H1 (cell line): Measurements from ENCODE around the gene OASL. TPM values are rescaled to one million over a fixed set of nuclear protein-coding genes. Genes with fewer than 3 reads are reported as not detected.

ENCODE experiments used
- CTCF ChIA-PET: fragments of 300-600 bp; sonication (Branson Sonifier 250); formaldehyde crosslinking; loops from one replicate; lab custom pipeline; 2021; ENCODE audit not compliant: partially characterized antibody; lab: Charles Lee
- POLR2A ChIA-PET: fragments of 300-600 bp; sonication (Branson Sonifier 250); formaldehyde crosslinking; loops from one replicate; lab custom pipeline; 2021; ENCODE audit warnings: inconsistent platforms; ENCODE audit not compliant: partially characterized antibody; lab: Charles Lee
- DNase-seq, 2 experiments: peaks; one replicate each; pipeline versions ENCODE4 v3.0.0 to v3.0.0-alpha.2; 2010 to 2022; ENCODE audit warnings: low spot score in 2 of 2, low read depth in 1 of 2, mixed read lengths in 1 of 2
- FAIRE-seq: peaks from 2 replicates; lab custom pipeline; 2011; peaks lifted over from hg19 to GRCh38; lab: Jason Lieb, UNC
- H2AFZ ChIP-seq: 2 replicates; pipeline ENCODE4 v1.8.1; 2012; ENCODE audit warnings: low read length, inconsistent platforms
- H2AK5ac ChIP-seq: 2 replicates; pipeline ENCODE4 v1.6.1; 2013; ENCODE audit warnings: low read depth, low read length
- H2BK120ac ChIP-seq: replicated peaks from 2 replicates; pipeline ENCODE3; 2013; ENCODE audit warnings: low read depth, low read length, inconsistent platforms
- H2BK12ac ChIP-seq: 2 replicates; pipeline ENCODE4 v1.6.1; 2013; ENCODE audit warnings: low read depth, low read length
- H2BK15ac ChIP-seq: 2 replicates; pipeline ENCODE4 v1.6.1; 2013; ENCODE audit warnings: low read length
- H2BK20ac ChIP-seq: 2 replicates; pipeline ENCODE4 v1.6.1; 2013; ENCODE audit warnings: low read length
- H2BK5ac ChIP-seq: 2 replicates; pipeline ENCODE4 v1.6.1; 2013; ENCODE audit warnings: low read depth, low read length
- H3K14ac ChIP-seq: 2 replicates; pipeline ENCODE4 v1.6.1; 2013; ENCODE audit warnings: inconsistent platforms; ENCODE audit not compliant: insufficient read length
- H3K18ac ChIP-seq: 2 replicates; pipeline ENCODE4 v1.6.1; 2013; ENCODE audit warnings: low read length; ENCODE audit errors: extremely low read depth
- H3K23ac ChIP-seq: 2 replicates; pipeline ENCODE4 v1.6.1; 2013; ENCODE audit warnings: inconsistent platforms; ENCODE audit not compliant: insufficient read length
- H3K23me2 ChIP-seq: 2 replicates; pipeline ENCODE4 v1.6.1; 2013; ENCODE audit warnings: low read depth, low read length
- H3K27ac ChIP-seq: 2 replicates; pipeline ENCODE4 v1.6.1; 2011; ENCODE audit warnings: low read depth, low read length, inconsistent platforms
- H3K27me3 ChIP-seq, 4 experiments: replicated peaks in 1 of 4; 1 replicate in 1 of 4; 2 replicates in 3 of 4; pipeline versions ENCODE4 v1.6.1 to v1.8.1; 2011 to 2013; ENCODE audit warnings: low read length in 3 of 4, mild to moderate bottlenecking in 3 of 4, inconsistent platforms in 2 of 4, mixed read lengths in 2 of 4, moderate library complexity in 1 of 4; ENCODE audit not compliant: control insufficient read depth in 3 of 4, insufficient read depth in 3 of 4; ENCODE audit errors: extremely low read depth in 1 of 4
- H3K36me3 ChIP-seq, 4 experiments: 2 replicates each; pipeline versions ENCODE4 v1.6.1 to v1.8.1; 2011 to 2013; ENCODE audit warnings: mild to moderate bottlenecking in 4 of 4, low read length in 3 of 4, moderate library complexity in 2 of 4, control low read depth in 1 of 4, inconsistent platforms in 1 of 4; ENCODE audit not compliant: insufficient read depth in 4 of 4, control insufficient read depth in 2 of 4
- H3K4ac ChIP-seq: replicated peaks from 2 replicates; pipeline ENCODE3; 2013; ENCODE audit warnings: low read length, low read depth, mixed read lengths, inconsistent platforms; ENCODE audit not compliant: insufficient read length
- H3K4me1 ChIP-seq, 4 experiments: replicated peaks in 1 of 4; 1 replicate in 1 of 4; 2 replicates in 3 of 4; pipeline versions ENCODE4 v1.6.1 to v1.8.1; 2011 to 2013; ENCODE audit warnings: low read length in 3 of 4, inconsistent platforms in 2 of 4, mixed read lengths in 1 of 4; ENCODE audit not compliant: insufficient read depth in 4 of 4, control insufficient read depth in 3 of 4
- H3K4me2 ChIP-seq, 2 experiments: 2 replicates each; pipeline versions ENCODE4 v1.6.1 to v1.8.1; 2011 to 2013; ENCODE audit warnings: low read depth in 2 of 2, low read length in 2 of 2, control low read depth in 1 of 2, inconsistent platforms in 1 of 2, mild to moderate bottlenecking in 1 of 2; ENCODE audit not compliant: insufficient read depth in 1 of 2
- H3K4me3 ChIP-seq, 4 experiments: fragments of 200-600, 300-600 bp in 1 of 4; sonication (generic), shearing (Covaris generic), sonication (Bioruptor Twin) in 1 of 4; 2 replicates each; pipeline versions ENCODE4 v1.5.1 to v1.8.1; 2011 to 2016; ENCODE audit warnings: low read length in 4 of 4, low read depth in 3 of 4, control low read depth in 2 of 4, inconsistent platforms in 2 of 4, mild to moderate bottlenecking in 2 of 4, mixed read lengths in 1 of 4, moderate library complexity in 1 of 4; ENCODE audit not compliant: insufficient read depth in 2 of 4; ENCODE audit errors: extremely low read depth in 1 of 4
- H3K56ac ChIP-seq: replicated peaks from 2 replicates; pipeline ENCODE3; 2013; ENCODE audit warnings: low read depth, mild to moderate bottlenecking, mixed read lengths, low read length, inconsistent platforms; ENCODE audit not compliant: insufficient read length
- H3K79me1 ChIP-seq: 2 replicates; pipeline ENCODE4 v1.6.1; 2013; ENCODE audit warnings: low read depth, low read length, control low read depth
- H3K79me2 ChIP-seq, 2 experiments: 2 replicates each; pipeline versions ENCODE4 v1.6.1 to v1.8.1; 2012 to 2013; ENCODE audit warnings: low read length in 2 of 2, mild to moderate bottlenecking in 2 of 2, inconsistent platforms in 1 of 2; ENCODE audit not compliant: insufficient read depth in 2 of 2, control insufficient read depth in 1 of 2
- H3K9ac ChIP-seq, 4 experiments: replicated peaks in 1 of 4; 1 replicate in 1 of 4; 2 replicates in 3 of 4; pipeline versions ENCODE4 v1.6.1 to v1.8.1; 2011 to 2013; ENCODE audit warnings: low read depth in 3 of 4, low read length in 3 of 4, control low read depth in 2 of 4, mild to moderate bottlenecking in 2 of 4, moderate library complexity in 2 of 4, inconsistent platforms in 1 of 4; ENCODE audit errors: extremely low read depth in 1 of 4
- H3K9me3 ChIP-seq, 2 experiments: 2 replicates each; pipeline versions ENCODE4 v1.6.1 to v1.8.1; 2012 to 2013; ENCODE audit warnings: mild to moderate bottlenecking in 2 of 2, moderate library complexity in 2 of 2, control low read depth in 1 of 2, inconsistent platforms in 1 of 2, low read depth in 1 of 2, low read length in 1 of 2, mixed read lengths in 1 of 2; ENCODE audit not compliant: insufficient read depth in 2 of 2
- H4K20me1 ChIP-seq, 2 experiments: replicated peaks in 1 of 2; 2 replicates each; pipeline versions ENCODE3 to v1.8.1; 2011 to 2013; ENCODE audit warnings: inconsistent platforms in 2 of 2, low read length in 2 of 2, mild to moderate bottlenecking in 1 of 2; ENCODE audit not compliant: insufficient read depth in 2 of 2, control insufficient read depth in 1 of 2
- H4K5ac ChIP-seq: 2 replicates; pipeline ENCODE4 v1.6.1; 2013; ENCODE audit warnings: low read length, low read depth, mixed read lengths, inconsistent platforms; ENCODE audit not compliant: insufficient read length
- H4K8ac ChIP-seq: 2 replicates; pipeline ENCODE4 v1.8.0; 2013; ENCODE audit warnings: mild to moderate bottlenecking, moderate library complexity, low read length, inconsistent platforms; ENCODE audit not compliant: insufficient read depth; ENCODE audit errors: extremely low read depth
- H4K91ac ChIP-seq: replicated peaks from 2 replicates; pipeline ENCODE3; 2013; ENCODE audit warnings: low read length, mixed read lengths, inconsistent platforms; ENCODE audit not compliant: insufficient read length
- CEBPB ChIP-seq: IDR thresholded peaks from 2 replicates; pipeline ENCODE4 v1.6.1; 2012; ENCODE audit warnings: low read depth, low read length
- CHD2 ChIP-seq: IDR thresholded peaks from 2 replicates; pipeline ENCODE4 v1.6.1; 2012; ENCODE audit warnings: low read length, improper control_type of control experiment
- CTCF ChIP-seq, 3 experiments: IDR thresholded peaks; 1 replicate in 2 of 3; 2 replicates in 1 of 3; pipeline versions ENCODE4 v1.5.1 to v1.6.1; 2011; ENCODE audit warnings: low read length in 3 of 3, mild to moderate bottlenecking in 3 of 3, inconsistent platforms in 2 of 3, low read depth in 1 of 3, moderate library complexity in 1 of 3; ENCODE audit not compliant: insufficient read depth in 1 of 3; ENCODE audit errors: control extremely low read depth in 1 of 3
- EP300 ChIP-seq, 2 experiments: IDR thresholded peaks; 1 replicate in 1 of 2; 2 replicates in 1 of 2; pipeline ENCODE4 v1.6.1; 2011 to 2012; ENCODE audit warnings: low read depth in 2 of 2, low read length in 2 of 2, mild to moderate bottlenecking in 2 of 2, borderline replicate concordance in 1 of 2, inconsistent platforms in 1 of 2, moderate library complexity in 1 of 2
- EZH2 ChIP-seq: fragments of 200-600 bp; sonication (generic); IDR thresholded peaks from 2 replicates; pipeline ENCODE4 v1.7.1; 2012; ENCODE audit warnings: low read depth, mild to moderate bottlenecking, moderate library complexity, low read length, inconsistent platforms; ENCODE audit not compliant: severe bottlenecking
- GTF2F1 ChIP-seq: IDR thresholded peaks from 2 replicates; pipeline ENCODE4 v1.6.1; 2012; ENCODE audit warnings: low read depth, low read length, improper control_type of control experiment, borderline replicate concordance
- HDAC6 ChIP-seq: IDR thresholded peaks from one replicate; pipeline ENCODE4 v1.7.1; 2012; ENCODE audit warnings: low read depth, mild to moderate bottlenecking, inconsistent platforms, low read length, moderate library complexity
- KDM5A ChIP-seq: fragments of 200-600 bp; IDR thresholded peaks from 2 replicates; pipeline ENCODE4 v1.7.1; 2012; ENCODE audit warnings: mild to moderate bottlenecking, low read length, inconsistent platforms, mixed read lengths
- RAD21 ChIP-seq, 2 experiments: IDR thresholded peaks in 1 of 2; conservative IDR thresholded peaks in 1 of 2; 2 replicates each; pipeline ENCODE4 v1.6.1; 2011; ENCODE audit warnings: low read depth in 2 of 2, low read length in 2 of 2, improper control_type of control experiment in 1 of 2, inconsistent platforms in 1 of 2, mild to moderate bottlenecking in 1 of 2, moderate library complexity in 1 of 2
- RFX5 ChIP-seq: IDR thresholded peaks from 2 replicates; pipeline ENCODE4 v1.6.1; 2011; ENCODE audit warnings: low read depth, low read length, improper control_type of control experiment, borderline replicate concordance
- SIX5 ChIP-seq: IDR thresholded peaks from 2 replicates; pipeline ENCODE4 v1.6.1; 2011; ENCODE audit warnings: mild to moderate bottlenecking, low read depth, low read length
- WGBS, 2 experiments: shearing (Covaris generic) in 1 of 2; methylation state at CpG; one replicate each; pipeline versions ENCODE4 v1.1.6 to v1.1.7; 2013 to 2015; ENCODE audit warnings: low lambda C conversion rate in 2 of 2, mixed read lengths in 2 of 2, inconsistent platforms in 1 of 2, low coverage in 1 of 2, missing lambda C conversion rate in 1 of 2; ENCODE audit not compliant: insufficient replicate concordance in 2 of 2, insufficient coverage in 1 of 2, insufficient read length in 1 of 2; ENCODE audit errors: extremely low coverage in 1 of 2, missing lambda C conversion rate in 1 of 2; 5-methylcytosine and 5-hydroxymethylcytosine counted together
- polyA plus RNA-seq, 7 experiments: library from polyadenylated mRNA; depleted of rRNA in 3 of 7; stranded (reverse) in 5 of 7; unstranded in 2 of 7; fragments of >200 nt in 5 of 7; fragments of 200-250 nt in 2 of 7; gene quantifications; 1 replicate in 5 of 7; 2 replicates in 1 of 7; 4 replicates in 1 of 7; pipeline versions ENCODE4 v1.2.1 to v1.2.3, GENCODE V29; 2011 to 2013; ENCODE audit warnings: missing spikeins in 2 of 7, mixed read lengths in 2 of 7
- total RNA-seq: library from RNA; stranded (reverse); fragmentation: NEBNext Ultra II Directional; extraction: Animal tissue kit (Norgen Biotek cat#: 25700); gene quantifications from 2 replicates; pipeline ENCODE4 v1.2.1, GENCODE V29; 2021

OASL gene
- total and polyA plus RNA-seq, 2 of the 8 experiments (the other 6 are each of a cell fraction or from before 2014, with no cell fraction given), result not detected

GRCh38 chr12:121061831-121062230 lies 22.8 kb upstream of the OASL start:
- H3K36me3 ChIP-seq, result no peaks in the 10 kb centered on the region
- H3K18ac ChIP-seq, result no peak overlapping the region
- H3K23ac ChIP-seq, result no peak overlapping the region
- H3K23me2 ChIP-seq, result no peaks in the 10 kb centered on the region; the same call in 1 of the 2 replicates
- no peak overlapping the region for H2BK20ac ChIP-seq
- ChIA-PET CTCF (interaction anchor here (0.6 to 4.1 kb wide), 26 partner anchors 10 to 413 kb away, joined by 3 to 26 read pairs (median 4); no protein-coding TSS in a partner anchor), POLR2A (no interaction called here)
- no peaks in the 10 kb centered on the region for H3K79me1 ChIP-seq
- H2BK120ac ChIP-seq, result no peak overlapping the region
- FAIRE-seq, result no peak
- peaks cover 0 to 3% (median 0%) of the 10 kb centered on the region in 4 experiments; a peak in 1 of 7 replicates for H3K4me1 ChIP-seq
- no peak overlapping the region for H2AK5ac ChIP-seq
- H3K14ac ChIP-seq, result no peak overlapping the region
- H2BK5ac ChIP-seq, result no peak overlapping the region
- H4K5ac ChIP-seq, result no peak overlapping the region
- no peak overlapping the region for H3K27ac ChIP-seq
- H2BK15ac ChIP-seq, result no peak overlapping the region
- no peaks in the 10 kb centered on the region for H4K20me1 ChIP-seq
- H3K4me2 ChIP-seq, result no peak overlapping the region
- no peak overlapping the region for H2AFZ ChIP-seq
- H3K4me3 ChIP-seq, result no peak overlapping the region
- H2BK12ac ChIP-seq, result no peak overlapping the region
- H4K91ac ChIP-seq, result no peak overlapping the region
- H4K8ac ChIP-seq, result no peak overlapping the region
- no peak for DNase-seq
- H3K9ac ChIP-seq, result no peak overlapping the region
- H3K27me3 ChIP-seq, result no peaks in the 10 kb centered on the region
- no peak overlapping the region for H3K56ac ChIP-seq
- WGBS, 2 experiments, result 77% methylated on average over 2 of the region's 2 CpGs; no CpG with 5 or more reads in 1 of the 2 experiments
- no peak overlapping the region for H3K4ac ChIP-seq
- no peaks in the 10 kb centered on the region for H3K79me2 ChIP-seq
- H3K9me3 ChIP-seq, result no peaks in the 10 kb centered on the region
- TF ChIP-seq EP300 (IDR thresholded peaks at IDR 0.05; ENCODE audit: borderline replicate concordance in 1 of 2, low read depth in 2 of 2, low read length in 2 of 2) (no peak), HDAC6 (no peak), EZH2 (no peak), RFX5 (no peak), SIX5 (no peak), CTCF (IDR thresholded peaks at IDR 0.05; ENCODE audit: control extremely low read depth in 1 of 3, insufficient read depth in 1 of 3, low read depth in 1 of 3, low read length in 3 of 3) (peak in 1 of 3 experiments; percentile 9; a peak in 2 of 4 replicates), GTF2F1 (no peak), CEBPB (no peak), RAD21 (IDR thresholded peaks at IDR 0.05 in 1 of 2, conservative IDR thresholded peaks at IDR 0.05 in 1 of 2; ENCODE audit: low read depth in 2 of 2, low read length in 2 of 2) (peak; percentile 49 to 53), CHD2 (no peak), KDM5A (no peak)
